ENCODE data around the gene SASH1.

SASH1 gene

DNA sequence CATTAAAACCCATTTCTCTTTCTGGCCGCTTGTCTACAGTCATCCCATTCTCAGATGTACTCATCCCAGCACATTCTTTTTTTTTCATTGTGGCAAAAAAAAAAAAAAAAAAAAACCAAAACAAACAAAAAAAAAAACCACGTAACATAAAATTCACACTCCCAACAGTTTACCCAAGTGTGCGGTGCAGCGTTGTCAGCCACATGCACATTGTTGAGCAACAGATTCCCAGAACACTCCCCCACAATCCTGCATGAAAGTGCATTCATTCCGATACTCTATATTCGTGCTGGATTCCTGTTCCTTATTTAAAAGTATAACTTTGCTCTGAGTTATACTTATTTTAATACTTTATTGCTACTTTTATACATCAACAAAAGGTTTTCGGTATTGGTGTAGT lies 96.0 kb downstream of the SASH1 start:
- no peak for DNase-seq

- DNase-seq = no peak
These were observed 97.4 kb downstream of the SASH1 start for GRCh38 chr6:148440016-148440415.

DNA sequence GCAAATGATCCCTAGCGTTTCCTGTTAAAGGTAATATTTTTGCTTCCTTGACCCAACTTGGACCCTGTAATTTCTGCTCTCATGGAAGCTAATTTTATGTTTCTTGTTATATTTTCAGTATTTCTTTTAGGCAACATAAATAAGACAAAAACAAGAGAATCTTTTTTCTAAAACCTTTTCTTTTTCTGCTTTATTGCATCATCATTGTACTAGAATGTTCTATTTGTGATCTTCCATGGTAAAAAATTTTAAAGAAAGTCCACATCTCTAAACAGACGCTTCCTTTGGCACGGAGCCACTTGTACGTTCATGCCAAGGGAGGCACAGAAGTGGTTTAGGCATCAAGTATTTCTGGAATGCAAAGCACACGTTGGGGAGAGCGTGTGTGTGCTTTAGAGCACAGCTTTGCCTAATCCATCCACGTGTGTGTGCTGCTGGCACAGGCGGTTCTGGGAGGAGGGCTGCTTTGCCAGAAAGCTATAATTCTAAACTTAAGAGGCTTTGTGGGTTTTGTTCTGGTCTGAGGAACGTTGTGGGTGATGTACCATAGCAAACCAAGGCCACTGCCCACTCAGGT lies 98.3 kb downstream of the SASH1 start:
- no peak for DNase-seq

DNA sequence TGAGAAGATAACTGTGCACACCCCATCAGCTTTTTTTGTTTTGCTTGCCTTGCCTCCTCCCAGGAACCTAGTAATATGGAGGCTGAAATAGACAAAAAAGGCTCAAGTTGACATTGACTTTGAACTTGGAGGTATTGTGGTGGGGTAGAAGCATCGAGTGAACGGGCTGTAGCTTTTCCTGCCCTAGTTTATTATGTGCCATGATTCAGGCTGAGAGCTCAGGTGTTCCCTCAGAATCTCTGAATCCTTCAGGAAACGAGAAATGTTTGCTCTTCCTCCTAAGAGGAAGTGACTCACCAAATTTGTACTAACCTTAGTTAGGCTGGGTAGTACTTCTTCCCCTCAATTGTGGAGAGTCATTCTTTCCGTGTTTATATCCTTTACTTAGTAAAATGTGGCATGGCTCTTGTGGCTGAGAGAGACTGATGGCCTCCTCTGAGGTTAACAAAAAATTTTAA lies 98.8 kb downstream of the SASH1 start:
- no peak for DNase-seq

- no peak for DNase-seq
These were observed 101.3 kb downstream of the SASH1 start for GRCh38 chr6:148443798-148444560.

DNA sequence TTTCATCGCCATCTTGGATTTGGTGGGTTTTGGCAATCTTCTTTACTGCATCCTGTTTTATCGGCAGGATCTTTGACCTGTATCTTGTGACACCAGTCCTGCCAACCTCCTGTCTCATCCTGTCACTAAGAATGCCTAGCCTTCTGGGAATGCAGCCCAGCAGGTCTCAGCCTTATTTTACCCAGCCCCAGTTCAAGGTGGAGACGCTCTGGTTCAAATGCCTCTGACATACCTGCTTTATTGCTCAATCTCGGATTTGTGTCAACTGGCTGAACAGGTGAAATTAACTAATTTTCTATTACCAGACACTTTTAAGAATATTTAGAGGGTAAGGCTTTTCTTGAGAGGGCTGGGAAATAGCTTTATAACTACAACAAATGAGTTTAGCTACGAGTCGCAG lies 102.5 kb downstream of the SASH1 start:
- no peak for DNase-seq

DNA sequence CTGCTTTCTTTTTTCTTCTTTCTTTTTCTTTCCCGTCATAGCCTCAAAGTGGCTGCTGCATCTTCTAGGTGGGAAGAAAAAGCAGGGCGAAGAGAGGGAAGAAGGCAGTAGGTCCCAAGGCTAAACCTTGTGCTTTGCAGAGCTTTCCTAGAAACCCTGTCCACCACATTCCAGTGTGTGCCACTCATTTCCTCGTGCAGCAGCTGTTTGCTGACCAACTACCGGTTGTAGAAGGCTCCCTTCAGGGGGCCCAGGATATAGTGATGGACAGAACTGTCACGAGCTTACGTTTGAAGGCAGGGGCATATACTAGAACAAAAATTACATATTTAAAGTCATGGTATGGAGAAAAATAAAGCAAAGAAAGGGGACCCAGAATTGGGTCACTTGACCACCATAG lies 103.0 kb downstream of the SASH1 start:
- no peak for DNase-seq

GRCh38 chr6:148446681-148447080 lies 104.0 kb downstream of the SASH1 start:
- DNase-seq = no peak

GRCh38 chr6:148447521-148448230 lies 105.0 kb downstream of the SASH1 start:
- DNase-seq = no peak

DNA sequence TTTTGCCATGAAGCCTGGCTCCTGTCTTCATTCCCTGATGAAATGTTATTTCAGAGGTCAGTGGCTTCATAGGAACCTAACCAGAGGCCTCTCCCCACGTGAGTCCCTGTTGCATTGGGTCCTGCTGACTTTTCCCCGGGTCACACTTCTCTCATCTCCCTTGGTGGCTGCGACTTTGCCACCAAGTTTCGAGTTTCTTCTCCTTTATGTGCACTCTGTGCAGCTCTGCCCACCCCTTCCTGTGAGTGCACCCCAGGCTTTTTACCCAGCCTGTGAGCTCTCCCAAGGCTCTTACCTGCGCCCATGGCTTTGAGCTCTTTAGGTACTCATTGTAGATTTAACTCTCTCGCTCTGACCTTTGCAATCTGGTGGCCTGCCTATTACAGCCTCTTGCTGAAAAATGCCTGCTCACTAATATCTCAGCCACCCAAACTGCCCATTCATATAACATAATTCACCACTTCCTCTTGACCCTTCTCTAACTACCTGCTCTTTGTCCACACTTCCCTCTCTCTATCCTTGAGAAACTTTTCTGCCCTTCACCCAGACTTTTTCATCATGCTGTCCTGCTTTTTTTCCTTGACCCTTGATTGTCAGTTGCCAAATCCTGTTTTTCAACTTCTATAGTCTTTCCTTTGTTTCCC lies 105.9 kb downstream of the SASH1 start:
- DNase-seq = no peak

DNA sequence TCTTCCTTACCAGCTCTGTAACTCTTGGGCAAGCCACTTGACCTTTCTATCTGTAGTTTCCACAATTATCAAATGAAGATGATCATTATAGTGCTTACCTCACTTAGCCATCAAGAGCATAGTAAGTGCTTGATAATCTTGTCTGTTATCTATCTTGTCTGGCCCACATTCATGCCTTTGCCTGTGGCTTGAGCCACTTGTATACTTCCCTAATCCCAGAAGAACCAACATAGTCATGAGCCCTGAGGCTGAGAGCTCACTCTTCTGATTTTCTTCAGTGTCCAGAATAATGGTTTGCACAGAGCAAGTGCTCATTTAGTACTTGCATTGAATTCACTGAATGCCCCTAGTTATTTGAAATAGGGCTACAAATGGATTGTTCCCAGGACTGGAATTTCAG lies 108.2 kb downstream of the SASH1 start:
- DNase-seq = no peak

DNA sequence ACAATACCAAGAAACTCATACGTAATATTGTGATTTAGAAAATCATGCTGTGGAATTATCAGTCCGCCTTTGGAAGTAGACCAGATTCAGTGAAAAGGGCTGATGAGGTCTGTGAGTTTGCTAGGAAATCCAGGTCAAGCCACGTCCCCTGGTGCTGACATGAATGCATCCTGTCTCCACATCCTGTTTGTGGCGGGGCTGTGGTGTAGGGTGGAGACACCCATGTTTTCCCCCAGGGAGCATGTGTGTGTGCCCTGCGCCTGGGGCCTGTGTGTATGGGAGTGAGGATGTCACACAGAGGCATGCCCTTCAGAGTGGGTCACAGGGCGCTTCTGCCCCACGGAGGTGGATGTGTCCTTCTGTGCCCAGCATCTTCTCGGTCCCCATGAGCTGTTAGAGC lies 109.1 kb downstream of the SASH1 start:
- DNase-seq = no peak

DNA sequence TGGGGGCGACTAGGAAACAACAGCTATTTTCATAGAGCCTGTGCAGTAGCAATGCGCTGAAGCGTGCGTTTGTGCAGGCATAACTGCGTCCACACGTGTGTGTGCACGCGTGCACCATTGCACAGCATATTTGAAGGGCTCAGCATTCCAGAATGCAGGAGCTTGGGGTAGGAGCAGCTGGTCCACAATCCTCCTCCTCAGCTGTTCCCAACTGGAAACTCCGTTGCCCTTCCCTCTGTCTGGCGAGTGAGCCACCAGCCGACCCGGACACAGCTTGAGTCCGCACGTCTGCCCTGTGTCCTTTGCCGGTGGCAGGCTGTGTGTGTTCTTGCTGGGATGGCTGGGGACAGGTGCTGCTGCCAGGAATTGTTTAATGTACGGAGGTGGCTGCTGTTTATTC lies 110.2 kb downstream of the SASH1 start:
- no peak for DNase-seq

DNA sequence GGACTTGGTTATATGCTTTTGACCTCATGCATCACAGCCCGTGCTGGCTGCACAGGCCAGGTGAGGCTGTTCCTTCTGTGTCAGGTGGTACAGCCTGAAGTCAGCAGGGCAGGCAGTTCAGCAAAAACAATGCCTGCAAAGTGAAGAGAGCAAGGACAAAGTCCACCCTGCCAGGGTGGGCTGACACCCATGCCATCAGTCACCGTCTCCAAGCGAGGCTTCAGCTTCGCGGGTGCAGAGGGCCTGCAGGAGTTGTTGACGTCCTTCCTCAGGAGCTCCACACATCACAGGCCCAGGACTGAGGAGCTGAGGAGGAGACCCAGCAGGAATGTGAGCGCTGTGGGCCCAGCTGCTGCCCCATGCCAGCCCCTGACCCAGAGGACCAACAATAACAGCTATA lies 111.3 kb downstream of the SASH1 start:
- DNase-seq = no peak

- no peak for DNase-seq
These were observed 112.6 kb downstream of the SASH1 start for GRCh38 chr6:148455225-148455624.

GRCh38 chr6:148455674-148456558 lies 113.3 kb downstream of the SASH1 start:
- DNase-seq = no peak

DNA sequence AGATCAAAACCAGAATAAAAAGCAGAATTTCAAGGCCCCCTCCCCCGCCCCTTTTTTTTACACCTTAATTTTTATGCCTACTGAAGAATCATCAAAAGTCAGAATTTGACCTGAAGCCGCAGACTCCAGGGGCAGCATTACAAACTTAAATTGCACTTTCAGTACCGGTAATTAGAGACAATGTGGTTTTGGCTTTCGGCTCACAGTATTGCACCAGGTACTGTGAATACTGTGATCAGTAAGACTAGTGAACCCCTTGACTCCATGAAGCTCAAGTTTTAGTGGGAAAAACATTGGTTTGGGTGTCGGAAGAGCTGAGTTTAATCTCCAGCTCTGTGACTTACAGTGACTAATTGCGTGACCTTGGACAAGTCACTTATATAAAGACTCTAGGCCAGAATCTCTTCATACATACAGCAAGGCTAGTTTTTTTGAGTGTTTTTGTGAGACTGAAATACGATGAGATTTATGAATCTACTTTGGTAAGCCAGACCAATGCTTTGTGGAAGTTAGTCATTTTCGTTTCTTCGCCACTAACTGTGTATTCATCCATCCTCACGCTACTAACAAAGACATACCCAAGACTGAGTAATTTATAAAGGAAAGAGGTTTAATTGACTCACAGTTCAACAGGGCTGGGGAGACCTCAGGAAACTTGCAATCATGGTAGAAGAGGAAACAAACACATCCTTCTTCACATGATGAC lies 114.7 kb downstream of the SASH1 start:
- DNase-seq = no peak

GRCh38 chr6:148457843-148458159 lies 115.2 kb downstream of the SASH1 start:
- DNase-seq = no peak

DNA sequence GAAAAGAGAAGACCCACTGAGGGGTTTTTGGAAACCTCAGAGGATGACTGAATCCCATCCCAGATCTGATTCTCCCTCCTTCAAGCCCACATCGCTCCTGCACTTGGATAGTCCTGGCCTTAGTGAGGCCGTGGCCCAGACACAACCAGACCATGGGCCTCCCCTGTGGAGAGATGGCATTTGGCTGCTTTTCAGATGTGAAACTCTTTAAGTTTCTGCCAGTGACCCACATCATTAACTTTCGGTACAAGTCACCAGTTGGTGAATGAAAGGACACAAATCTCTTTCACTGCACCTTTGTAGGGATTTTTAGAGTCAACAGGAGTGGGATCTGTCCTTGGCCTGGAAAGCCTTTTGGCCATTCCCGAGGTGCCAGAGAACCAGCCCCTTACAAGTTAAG lies 116.6 kb downstream of the SASH1 start:
- no peak for DNase-seq

DNA sequence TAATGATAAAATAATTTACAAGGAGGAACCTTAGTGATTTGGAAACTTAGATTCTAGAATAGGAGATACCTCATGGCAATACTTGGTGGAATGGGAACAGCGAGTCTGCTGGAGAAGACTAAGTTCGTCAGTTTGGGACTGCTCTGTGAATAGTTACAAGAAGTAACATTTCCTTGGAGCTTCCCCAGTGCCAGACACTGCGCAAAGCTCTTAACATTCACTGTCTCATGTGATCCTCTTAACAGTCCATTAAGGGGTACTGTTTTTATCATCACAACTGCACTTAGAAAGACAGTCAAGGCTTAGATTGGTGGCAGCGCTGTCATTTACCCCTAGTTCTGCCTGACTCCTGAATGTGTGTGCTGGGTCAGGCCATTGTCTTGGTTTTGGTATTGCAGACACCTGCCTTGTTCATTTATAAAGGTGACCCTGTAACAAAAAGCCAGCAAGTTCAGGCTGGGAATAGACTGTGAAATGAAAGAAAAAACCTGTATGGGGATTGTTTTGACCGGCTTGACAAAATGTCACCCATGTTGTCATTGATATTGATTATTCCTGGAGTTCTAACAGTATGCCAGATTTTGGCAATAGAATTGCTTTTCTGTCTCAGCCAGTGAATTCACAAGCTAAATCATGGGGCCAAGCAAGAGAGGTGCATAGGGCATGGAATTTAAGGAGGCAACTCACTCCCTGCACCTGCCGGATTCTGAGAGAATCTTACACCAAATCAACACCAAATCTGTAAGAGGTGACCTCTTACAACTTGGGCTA lies 118.4 kb downstream of the SASH1 start:
- DNase-seq = no peak

- no peak for DNase-seq
These were observed 119.4 kb downstream of the SASH1 start for GRCh38 chr6:148461986-148462577.

Measured in stimulated activated CD4-positive, alpha-beta T cell treated with anti-CD3 and anti-CD28 coated beads, Interleukin-4, amount 100 ng/mL, for 4 hours (primary cell).